H1 (cell line): ENCODE results near the gene STOML2. TPM values are rescaled to one million over a fixed set of nuclear protein-coding genes. Genes with fewer than 3 reads are reported as not detected.

Experiments used
- ASH2L ChIP-seq: fragments of 200-600, 300-600 bp; sonication (generic); IDR thresholded peaks from one replicate; pipeline ENCODE4 v1.7.1; 2017; ENCODE audit warnings: low read length
- BRCA1 ChIP-seq: IDR thresholded peaks from 2 replicates; pipeline ENCODE4 v1.6.1; 2012; ENCODE audit warnings: low read depth, low read length, improper control_type of control experiment
- CHD1 ChIP-seq: IDR thresholded peaks from 2 replicates; pipeline ENCODE4 v1.6.1; 2012; ENCODE audit warnings: low read depth, low read length, improper control_type of control experiment
- CTBP2 ChIP-seq: IDR thresholded peaks from 2 replicates; pipeline ENCODE4 v1.7.0; 2011; ENCODE audit warnings: borderline replicate concordance, mild to moderate bottlenecking, moderate library complexity, mixed read lengths, low read length; ENCODE audit not compliant: insufficient read depth, insufficient read length
- JUN ChIP-seq: IDR thresholded peaks from 2 replicates; pipeline ENCODE4 v1.6.1; 2011; ENCODE audit warnings: low read depth, mild to moderate bottlenecking, improper control_type of control experiment, low read length
- MAX ChIP-seq: IDR thresholded peaks from 2 replicates; pipeline ENCODE4 v1.6.1; 2012; ENCODE audit warnings: inconsistent platforms
- POLR2AphosphoS5 ChIP-seq: IDR thresholded peaks from 2 replicates; pipeline ENCODE4 v1.6.1; 2011; ENCODE audit warnings: low read depth, low read length
- SUZ12 ChIP-seq: fragments of 200-600 bp; sonication (generic); IDR thresholded peaks from 2 replicates; pipeline ENCODE4 v1.6.1; 2012; ENCODE audit warnings: mild to moderate bottlenecking, inconsistent platforms, low read length, moderate library complexity, mixed read lengths
- polyA plus RNA-seq, 7 experiments: library from polyadenylated mRNA; depleted of rRNA in 3 of 7; stranded (reverse) in 5 of 7; unstranded in 2 of 7; fragments of >200 nt in 5 of 7; fragments of 200-250 nt in 2 of 7; gene quantifications; 1 replicate in 5 of 7; 2 replicates in 1 of 7; 4 replicates in 1 of 7; pipeline versions ENCODE4 v1.2.1 to v1.2.3, GENCODE V29; 2011 to 2013; ENCODE audit warnings: missing spikeins in 2 of 7, mixed read lengths in 2 of 7
- total RNA-seq: library from RNA; stranded (reverse); fragmentation: NEBNext Ultra II Directional; extraction: Animal tissue kit (Norgen Biotek cat#: 25700); gene quantifications from 2 replicates; pipeline ENCODE4 v1.2.1, GENCODE V29; 2021
- TF ChIP-seq, protein P1 (sequence below): fragments of 300-600 bp; sonication (generic); IDR thresholded peaks from 2 replicates; pipeline ENCODE4 v1.7.1; 2012; ENCODE audit warnings: low read length, moderate library complexity, mild to moderate bottlenecking, inconsistent platforms; ENCODE audit not compliant: insufficient replicate concordance

The STOML2 gene
- total and polyA plus RNA-seq, 2 of the 8 experiments (the other 6 are each of a cell fraction or from before 2014, with no cell fraction given), result 203 to 256 TPM

DNA sequence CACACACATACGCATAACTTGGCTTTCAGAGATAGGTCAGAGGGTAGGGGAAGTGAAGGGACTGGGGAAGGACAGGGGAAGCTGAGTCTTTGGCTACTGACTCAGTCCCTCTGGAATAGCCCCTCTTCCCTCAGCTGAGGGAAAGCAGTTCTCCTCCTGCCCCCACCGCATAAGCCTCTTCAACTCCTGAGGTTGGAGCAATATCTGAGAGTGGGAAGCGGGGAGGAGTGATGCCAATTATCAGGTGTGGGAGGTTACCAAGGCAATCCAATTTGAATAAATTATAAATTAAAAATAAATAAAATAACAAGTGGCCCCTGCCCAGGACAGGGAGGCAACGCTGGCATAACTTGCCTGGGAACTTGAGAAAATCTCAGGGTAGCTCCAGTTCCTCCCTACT lies 1.7 kb upstream of the STOML2 start (continued):
- TF ChIP-seq, protein P1, sequence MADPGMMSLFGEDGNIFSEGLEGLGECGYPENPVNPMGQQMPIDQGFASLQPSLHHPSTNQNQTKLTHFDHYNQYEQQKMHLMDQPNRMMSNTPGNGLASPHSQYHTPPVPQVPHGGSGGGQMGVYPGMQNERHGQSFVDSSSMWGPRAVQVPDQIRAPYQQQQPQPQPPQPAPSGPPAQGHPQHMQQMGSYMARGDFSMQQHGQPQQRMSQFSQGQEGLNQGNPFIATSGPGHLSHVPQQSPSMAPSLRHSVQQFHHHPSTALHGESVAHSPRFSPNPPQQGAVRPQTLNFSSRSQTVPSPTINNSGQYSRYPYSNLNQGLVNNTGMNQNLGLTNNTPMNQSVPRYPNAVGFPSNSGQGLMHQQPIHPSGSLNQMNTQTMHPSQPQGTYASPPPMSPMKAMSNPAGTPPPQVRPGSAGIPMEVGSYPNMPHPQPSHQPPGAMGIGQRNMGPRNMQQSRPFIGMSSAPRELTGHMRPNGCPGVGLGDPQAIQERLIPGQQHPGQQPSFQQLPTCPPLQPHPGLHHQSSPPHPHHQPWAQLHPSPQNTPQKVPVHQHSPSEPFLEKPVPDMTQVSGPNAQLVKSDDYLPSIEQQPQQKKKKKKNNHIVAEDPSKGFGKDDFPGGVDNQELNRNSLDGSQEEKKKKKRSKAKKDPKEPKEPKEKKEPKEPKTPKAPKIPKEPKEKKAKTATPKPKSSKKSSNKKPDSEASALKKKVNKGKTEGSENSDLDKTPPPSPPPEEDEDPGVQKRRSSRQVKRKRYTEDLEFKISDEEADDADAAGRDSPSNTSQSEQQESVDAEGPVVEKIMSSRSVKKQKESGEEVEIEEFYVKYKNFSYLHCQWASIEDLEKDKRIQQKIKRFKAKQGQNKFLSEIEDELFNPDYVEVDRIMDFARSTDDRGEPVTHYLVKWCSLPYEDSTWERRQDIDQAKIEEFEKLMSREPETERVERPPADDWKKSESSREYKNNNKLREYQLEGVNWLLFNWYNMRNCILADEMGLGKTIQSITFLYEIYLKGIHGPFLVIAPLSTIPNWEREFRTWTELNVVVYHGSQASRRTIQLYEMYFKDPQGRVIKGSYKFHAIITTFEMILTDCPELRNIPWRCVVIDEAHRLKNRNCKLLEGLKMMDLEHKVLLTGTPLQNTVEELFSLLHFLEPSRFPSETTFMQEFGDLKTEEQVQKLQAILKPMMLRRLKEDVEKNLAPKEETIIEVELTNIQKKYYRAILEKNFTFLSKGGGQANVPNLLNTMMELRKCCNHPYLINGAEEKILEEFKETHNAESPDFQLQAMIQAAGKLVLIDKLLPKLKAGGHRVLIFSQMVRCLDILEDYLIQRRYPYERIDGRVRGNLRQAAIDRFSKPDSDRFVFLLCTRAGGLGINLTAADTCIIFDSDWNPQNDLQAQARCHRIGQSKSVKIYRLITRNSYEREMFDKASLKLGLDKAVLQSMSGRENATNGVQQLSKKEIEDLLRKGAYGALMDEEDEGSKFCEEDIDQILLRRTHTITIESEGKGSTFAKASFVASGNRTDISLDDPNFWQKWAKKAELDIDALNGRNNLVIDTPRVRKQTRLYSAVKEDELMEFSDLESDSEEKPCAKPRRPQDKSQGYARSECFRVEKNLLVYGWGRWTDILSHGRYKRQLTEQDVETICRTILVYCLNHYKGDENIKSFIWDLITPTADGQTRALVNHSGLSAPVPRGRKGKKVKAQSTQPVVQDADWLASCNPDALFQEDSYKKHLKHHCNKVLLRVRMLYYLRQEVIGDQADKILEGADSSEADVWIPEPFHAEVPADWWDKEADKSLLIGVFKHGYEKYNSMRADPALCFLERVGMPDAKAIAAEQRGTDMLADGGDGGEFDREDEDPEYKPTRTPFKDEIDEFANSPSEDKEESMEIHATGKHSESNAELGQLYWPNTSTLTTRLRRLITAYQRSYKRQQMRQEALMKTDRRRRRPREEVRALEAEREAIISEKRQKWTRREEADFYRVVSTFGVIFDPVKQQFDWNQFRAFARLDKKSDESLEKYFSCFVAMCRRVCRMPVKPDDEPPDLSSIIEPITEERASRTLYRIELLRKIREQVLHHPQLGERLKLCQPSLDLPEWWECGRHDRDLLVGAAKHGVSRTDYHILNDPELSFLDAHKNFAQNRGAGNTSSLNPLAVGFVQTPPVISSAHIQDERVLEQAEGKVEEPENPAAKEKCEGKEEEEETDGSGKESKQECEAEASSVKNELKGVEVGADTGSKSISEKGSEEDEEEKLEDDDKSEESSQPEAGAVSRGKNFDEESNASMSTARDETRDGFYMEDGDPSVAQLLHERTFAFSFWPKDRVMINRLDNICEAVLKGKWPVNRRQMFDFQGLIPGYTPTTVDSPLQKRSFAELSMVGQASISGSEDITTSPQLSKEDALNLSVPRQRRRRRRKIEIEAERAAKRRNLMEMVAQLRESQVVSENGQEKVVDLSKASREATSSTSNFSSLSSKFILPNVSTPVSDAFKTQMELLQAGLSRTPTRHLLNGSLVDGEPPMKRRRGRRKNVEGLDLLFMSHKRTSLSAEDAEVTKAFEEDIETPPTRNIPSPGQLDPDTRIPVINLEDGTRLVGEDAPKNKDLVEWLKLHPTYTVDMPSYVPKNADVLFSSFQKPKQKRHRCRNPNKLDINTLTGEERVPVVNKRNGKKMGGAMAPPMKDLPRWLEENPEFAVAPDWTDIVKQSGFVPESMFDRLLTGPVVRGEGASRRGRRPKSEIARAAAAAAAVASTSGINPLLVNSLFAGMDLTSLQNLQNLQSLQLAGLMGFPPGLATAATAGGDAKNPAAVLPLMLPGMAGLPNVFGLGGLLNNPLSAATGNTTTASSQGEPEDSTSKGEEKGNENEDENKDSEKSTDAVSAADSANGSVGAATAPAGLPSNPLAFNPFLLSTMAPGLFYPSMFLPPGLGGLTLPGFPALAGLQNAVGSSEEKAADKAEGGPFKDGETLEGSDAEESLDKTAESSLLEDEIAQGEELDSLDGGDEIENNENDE, result no peak
- no peak for TF ChIP-seq POLR2AphosphoS5
- no peak for TF ChIP-seq JUN
- TF ChIP-seq BRCA1, result no peak
- TF ChIP-seq ASH2L, result no peak
- no peak for TF ChIP-seq CTBP2
- no peak for TF ChIP-seq SUZ12
- no peak for TF ChIP-seq CHD1
- TF ChIP-seq MAX, result no peak
